GM18502 (cell line): ENCODE data around the gene ANKMY1.

Experiments
- ATAC-seq: cut with Tn5 transposase; IDR thresholded peaks from one replicate; pipeline ENCODE4 v1.9.1; 2021; ENCODE audit warnings: mild to moderate bottlenecking; ENCODE audit not compliant: unreplicated experiment, poor library complexity

The ANKMY1 gene

GRCh38 chr2:240595381-240596079 lies 37.7 kb upstream of the ANKMY1 start:
- no peak for ATAC-seq

GRCh38 chr2:240594511-240595380 lies 37.0 kb upstream of the ANKMY1 start:
- ATAC-seq = no peak

- ATAC-seq = no peak
Measured at GRCh38 chr2:240593703-240594451, 36.1 kb upstream of the ANKMY1 start.

GRCh38 chr2:240593026-240593702 lies 35.4 kb upstream of the ANKMY1 start:
- ATAC-seq = no peak

GRCh38 chr2:240591784-240592183 lies 34.0 kb upstream of the ANKMY1 start:
- no peak for ATAC-seq

- no peak for ATAC-seq
Measured at GRCh38 chr2:240591226-240591625, 33.4 kb upstream of the ANKMY1 start.

- no peak for ATAC-seq
Measured at GRCh38 chr2:240590681-240591111, 32.9 kb upstream of the ANKMY1 start.

- no peak for ATAC-seq
Measured at GRCh38 chr2:240589850-240590525, 32.2 kb upstream of the ANKMY1 start.

- ATAC-seq = no peak
Measured at GRCh38 chr2:240589375-240589774, 31.6 kb upstream of the ANKMY1 start.

- ATAC-seq = no peak
Measured at GRCh38 chr2:240588669-240589068, 30.9 kb upstream of the ANKMY1 start.

- ATAC-seq = no peak
Measured at GRCh38 chr2:240588006-240588655, 30.3 kb upstream of the ANKMY1 start.

GRCh38 chr2:240586919-240587800 lies 29.4 kb upstream of the ANKMY1 start:
- ATAC-seq = peak; percentile 7

GRCh38 chr2:240586198-240586918 lies 28.6 kb upstream of the ANKMY1 start, which contains the start of gene CAPN10:
Gene CAPN10 (plus strand): TSS chr2:240586734. CDS start chr2:240586912, 178 bp downstream.
- peak; percentile 63 for ATAC-seq

GRCh38 chr2:240585681-240586197 lies 28.0 kb upstream of the ANKMY1 start:
- ATAC-seq = no peak

GRCh38 chr2:240585101-240585500 lies 27.3 kb upstream of the ANKMY1 start:
- peak; percentile 26 for ATAC-seq

- peak; percentile 63 for ATAC-seq
Measured at GRCh38 chr2:240584486-240585031, 26.8 kb upstream of the ANKMY1 start.

GRCh38 chr2:240583774-240584173 lies 26.0 kb upstream of the ANKMY1 start:
- ATAC-seq = no peak
